Activated effector memory CD4-positive, alpha-beta T cell treated with Interleukin-2 at 50 U/mL for 16 hours (primary cell): ENCODE measurements around the gene LRRC17.
"Not testable (repeated sequence)": the region's sequence is repeated elsewhere in the genome, so short reads cannot be mapped to it uniquely, and the experiment has no call there.

Experiments
- DNase-seq: peaks from one replicate; pipeline ENCODE4 v3.0.0-alpha.2; 2020

The LRRC17 gene

GRCh38 chr7:102897856-102898531 lies 14.8 kb upstream of the LRRC17 start:
- no peak for DNase-seq

GRCh38 chr7:102898532-102898859 lies 14.3 kb upstream of the LRRC17 start:
- DNase-seq, result no peak

GRCh38 chr7:102902052-102902451 lies 10.7 kb upstream of the LRRC17 start:
- not testable (repeated sequence) for DNase-seq

- DNase-seq, result not testable (repeated sequence)
These were observed 9.2 kb upstream of the LRRC17 start for GRCh38 chr7:102903576-102903975.

GRCh38 chr7:102908676-102909075 lies 4.1 kb upstream of the LRRC17 start:
- no peak for DNase-seq

GRCh38 chr7:102913826-102914225 lies 1.0 kb downstream of the LRRC17 start:
- no peak for DNase-seq

- no peak for DNase-seq
These were observed 1.8 kb downstream of the LRRC17 start for GRCh38 chr7:102914585-102914984.

GRCh38 chr7:102916426-102916825 lies 3.6 kb downstream of the LRRC17 start:
- DNase-seq, result no peak

GRCh38 chr7:102916881-102917280 lies 4.1 kb downstream of the LRRC17 start:
- DNase-seq, result no peak

- no peak for DNase-seq
These were observed 4.9 kb downstream of the LRRC17 start for GRCh38 chr7:102917436-102918353.

- DNase-seq, result no peak
These were observed 6.0 kb downstream of the LRRC17 start for GRCh38 chr7:102918845-102919244.

GRCh38 chr7:102925976-102926782 lies 13.4 kb downstream of the LRRC17 start:
- DNase-seq, result no peak

GRCh38 chr7:102926783-102927140 lies 14.0 kb downstream of the LRRC17 start:
- DNase-seq, result no peak

GRCh38 chr7:102927312-102927933 lies 14.6 kb downstream of the LRRC17 start:
- DNase-seq, result no peak

GRCh38 chr7:102931757-102932156 lies 19.0 kb downstream of the LRRC17 start:
- DNase-seq, result no peak

- DNase-seq, result no peak
These were observed 21.0 kb downstream of the LRRC17 start for GRCh38 chr7:102933763-102934162.

GRCh38 chr7:102934239-102934638 lies 21.4 kb downstream of the LRRC17 start:
- DNase-seq, result no peak

GRCh38 chr7:102934701-102935100 lies 21.9 kb downstream of the LRRC17 start:
- DNase-seq, result no peak

- DNase-seq, result no peak
These were observed 22.8 kb downstream of the LRRC17 start for GRCh38 chr7:102935450-102936115.

GRCh38 chr7:102938679-102939078 lies 25.9 kb downstream of the LRRC17 start:
- DNase-seq, result no peak

- no peak for DNase-seq
These were observed 29.5 kb downstream of the LRRC17 start for GRCh38 chr7:102942181-102942866.

- DNase-seq, result no peak
These were observed 30.1 kb downstream of the LRRC17 start for GRCh38 chr7:102942868-102943267.
